Spinal cord (tissue), 10 donors: Measurements from ENCODE around the gene PALD1. TPM values are rescaled to one million over a fixed set of nuclear protein-coding genes. Genes with fewer than 3 reads are reported as not detected.
A peak's percentile ranks its signal among the peaks of the same experiment; 100 is the strongest.

Experiments
- DNase-seq, 6 donors: peaks; one replicate each; pipeline versions ENCODE4 v3.0.0 to v3.0.0-alpha.2; 2013 to 2015; ENCODE audit warnings: low spot score in 6 of 6, low read depth in 4 of 6
- H3K27ac ChIP-seq: one replicate; pipeline ENCODE4 v1.5.1; 2013; ENCODE audit warnings: low read depth, low read length, control low read depth
- H3K27me3 ChIP-seq: one replicate; pipeline ENCODE4 v1.6.1; 2013; ENCODE audit warnings: low read length; ENCODE audit not compliant: control insufficient read depth, insufficient read depth
- H3K36me3 ChIP-seq: one replicate; pipeline ENCODE4 v1.6.1; 2013; ENCODE audit warnings: low read length; ENCODE audit not compliant: control insufficient read depth, insufficient read depth
- H3K4me1 ChIP-seq: one replicate; pipeline ENCODE4 v1.6.1; 2013; ENCODE audit warnings: low read length; ENCODE audit not compliant: control insufficient read depth, insufficient read depth
- H3K4me3 ChIP-seq: one replicate; pipeline ENCODE4 v1.5.1; 2013; ENCODE audit warnings: low read depth, low read length, control low read depth
- H3K9me3 ChIP-seq: one replicate; pipeline ENCODE4 v1.6.1; 2013; ENCODE audit warnings: low read length; ENCODE audit not compliant: control insufficient read depth, insufficient read depth
- WGBS: methylation state at CpG from one replicate; pipeline ENCODE4 v1.1.5; 2013; ENCODE audit warnings: missing lambda C conversion rate; ENCODE audit not compliant: insufficient coverage; 5-methylcytosine and 5-hydroxymethylcytosine counted together
- polyA plus RNA-seq, 2 donors: library from polyadenylated mRNA; unstranded; fragments of 120-200 nt; gene quantifications; one replicate each; pipeline ENCODE4 v1.2.1, GENCODE V29; 2013; ENCODE audit not compliant: insufficient read length in 2 of 2
- total RNA-seq, 2 donors: library from RNA; depleted of rRNA in 1 of 2; stranded (reverse); fragments of 120-200 nt in 1 of 2; fragments of >200 nt in 1 of 2; gene quantifications; one replicate each; pipeline versions ENCODE4 v1.2.3 to v1.2.4, GENCODE V29; 2013 to 2014
- donor health status: healthy.

Gene PALD1
- total and polyA plus RNA-seq, 4 donors, result 10.0 to 26.3 (median 24.1) TPM

DNA sequence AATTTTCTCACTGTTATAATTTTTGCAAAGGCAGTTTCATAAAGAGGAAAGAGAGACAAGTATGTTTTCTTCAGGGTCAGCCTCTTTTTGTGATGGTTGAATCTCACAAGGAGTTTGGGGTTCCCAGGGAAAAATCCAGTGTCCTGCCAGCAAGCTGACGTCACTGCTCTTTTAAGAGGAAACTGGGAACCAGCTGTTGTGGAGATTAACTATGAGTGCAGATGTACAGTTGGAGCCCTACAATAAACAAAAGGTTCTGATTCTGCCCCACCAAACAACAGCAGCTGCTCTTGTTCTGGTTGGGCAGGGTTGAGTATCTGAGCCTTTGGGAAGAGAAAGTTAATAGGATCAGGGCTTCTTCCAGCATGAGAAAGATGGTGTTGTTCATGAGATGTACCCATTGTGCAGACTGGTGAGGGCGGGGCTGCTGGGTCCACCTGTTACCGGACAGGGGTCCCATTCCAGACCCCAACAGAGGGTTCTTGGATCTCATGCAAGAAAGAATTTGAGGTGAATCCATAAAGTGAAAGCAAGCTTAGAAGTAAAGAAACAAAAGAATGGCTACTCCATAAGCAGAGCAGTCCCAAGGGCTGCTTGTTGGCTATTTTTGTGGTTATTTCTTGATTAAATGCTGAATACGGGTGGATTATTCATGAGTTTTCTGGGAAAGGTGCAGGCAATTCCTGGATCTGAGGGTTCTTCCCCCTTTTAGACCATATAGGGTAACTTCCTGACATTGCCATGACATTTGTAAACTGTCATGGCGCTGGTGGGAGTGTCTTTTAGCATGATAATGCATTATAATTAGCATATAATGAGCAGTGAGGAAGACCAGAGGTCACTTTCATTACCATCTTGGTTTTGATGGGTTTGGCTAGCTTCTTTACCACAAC is 111.4 kb downstream of the PALD1 start:
- no peak overlapping the region for H3K4me3 ChIP-seq
- H3K27me3 ChIP-seq, result no peaks in the 10 kb centered on the region
- peaks cover 17% of the 10 kb centered on the region for H3K4me1 ChIP-seq
- H3K9me3 ChIP-seq, result no peaks in the 10 kb centered on the region
- peak overlapping the region; percentile 25 for H3K27ac ChIP-seq
- peak in 1 of 6 donors; percentile 46 for DNase-seq
- no peaks in the 10 kb centered on the region for H3K36me3 ChIP-seq
- 74% methylated on average over 3 of the region's 5 CpGs for WGBS

DNA sequence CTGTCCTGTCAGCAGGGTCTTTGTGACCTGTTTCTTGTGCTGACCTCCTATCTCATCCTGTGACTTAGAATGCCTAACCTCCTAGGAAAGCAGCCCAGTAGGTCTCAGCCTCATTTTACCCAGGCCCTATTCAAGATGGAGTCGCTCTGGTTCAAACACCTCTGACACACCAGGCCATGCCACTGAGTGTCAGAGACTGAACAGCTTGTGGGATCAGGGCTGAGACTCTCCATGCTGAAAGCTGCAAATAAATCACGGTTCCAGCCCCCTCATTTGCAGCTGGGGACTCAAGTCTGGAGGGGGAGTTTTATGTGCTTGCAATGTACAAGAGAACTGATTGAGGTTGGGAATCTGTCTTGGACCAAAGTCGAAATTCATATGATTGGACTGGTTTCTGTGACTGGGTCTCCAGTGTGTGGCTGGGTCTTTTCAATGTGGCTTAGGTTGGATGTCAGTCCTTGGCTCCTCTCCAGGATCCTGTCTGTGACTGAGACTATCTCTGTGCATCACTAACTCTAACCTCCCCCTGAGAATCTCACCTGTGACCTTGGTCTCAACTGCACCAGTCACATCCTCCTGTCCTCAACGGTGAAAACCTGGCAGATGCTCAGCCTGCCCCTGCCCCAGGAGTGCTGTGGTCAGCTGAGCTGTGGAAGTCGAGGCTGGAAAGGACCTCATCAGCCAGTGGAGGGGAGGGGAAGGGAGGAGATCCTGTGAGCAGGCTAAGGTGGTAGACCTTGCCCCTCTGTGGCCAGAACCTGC is 112.3 kb downstream of the PALD1 start:
- Histone ChIP-seq H3K27me3 (no peaks in the 10 kb centered on the region), H3K27ac (no peak overlapping the region), H3K9me3 (no peaks in the 10 kb centered on the region), H3K4me1 (peaks cover 13% of the 10 kb centered on the region), H3K4me3 (no peak overlapping the region), H3K36me3 (no peaks in the 10 kb centered on the region)
- 85% methylated on average over 5 of the region's 5 CpGs for WGBS
- no peak for DNase-seq

DNA sequence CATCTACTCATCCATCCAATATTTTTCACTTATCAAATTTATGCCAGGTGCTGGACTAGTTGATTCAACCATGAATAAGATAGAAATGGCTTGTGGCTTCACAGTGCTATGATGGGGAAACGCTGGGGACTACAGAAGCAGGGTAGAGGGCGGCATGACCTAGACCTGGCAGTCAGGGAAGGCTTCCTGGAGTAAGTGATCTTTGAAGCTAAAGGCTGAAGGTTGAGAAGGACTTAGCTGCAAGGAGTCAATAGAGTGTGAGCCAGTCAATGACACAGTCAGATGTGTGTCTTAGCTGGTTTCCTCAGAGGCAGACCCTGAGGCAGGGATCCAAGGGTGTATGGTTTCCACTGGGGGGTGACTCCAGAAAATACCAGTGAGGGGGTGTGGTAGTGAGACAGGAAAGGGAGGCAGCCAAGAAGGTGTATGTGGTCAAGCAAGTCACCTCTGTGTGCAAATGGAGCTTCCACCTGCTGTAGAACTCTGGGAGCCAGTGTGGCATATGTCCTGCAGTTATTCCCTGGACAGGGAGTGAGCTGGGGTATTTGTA is 113.7 kb downstream of the PALD1 start:
- Histone ChIP-seq H3K27me3 (no peaks in the 10 kb centered on the region), H3K4me1 (peaks cover 17% of the 10 kb centered on the region), H3K4me3 (no peak overlapping the region), H3K36me3 (no peaks in the 10 kb centered on the region), H3K27ac (no peak overlapping the region), H3K9me3 (no peaks in the 10 kb centered on the region)
- no peak for DNase-seq
- WGBS, result 94% methylated on average over 2 of the region's 2 CpGs

DNA sequence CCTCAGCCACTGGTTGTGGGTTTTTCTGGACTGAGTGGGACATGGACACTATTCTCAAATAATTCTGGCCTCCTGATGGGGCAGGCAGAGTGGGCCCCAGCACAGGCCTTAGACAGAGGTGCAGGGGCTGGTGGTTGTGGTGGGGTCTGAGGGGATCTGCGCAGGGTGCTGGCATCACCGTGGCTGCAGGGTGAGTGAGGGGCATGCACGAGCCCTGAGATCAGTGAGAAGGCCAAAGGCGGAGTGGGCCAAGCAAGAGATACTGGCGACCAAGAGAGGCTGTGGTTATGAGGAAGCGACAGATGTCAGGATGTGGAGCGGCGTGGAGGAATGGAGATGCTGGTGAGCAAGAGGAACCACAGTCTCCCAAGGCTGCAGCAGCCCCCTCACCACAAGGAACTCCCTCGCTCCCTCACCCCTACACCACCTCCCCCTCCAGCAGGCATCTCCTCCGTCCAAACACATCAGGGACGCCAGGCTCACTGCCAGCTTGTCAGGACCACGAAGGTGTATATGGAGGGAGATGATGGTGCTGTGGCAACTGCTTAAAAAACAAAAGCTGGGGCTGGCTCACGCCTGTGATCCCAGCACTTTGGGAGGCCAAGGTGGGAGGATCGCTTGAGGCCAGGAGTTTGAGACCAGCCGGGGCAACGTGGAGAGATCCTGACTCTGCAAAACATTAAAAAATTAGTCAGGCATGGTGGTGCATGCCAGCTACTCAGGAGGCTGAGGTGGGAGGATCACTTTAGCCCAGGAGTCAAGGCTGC is 114.4 kb downstream of the PALD1 start:
- WGBS, result 80% methylated on average over 10 of the region's 16 CpGs
- H3K27me3 ChIP-seq, result no peaks in the 10 kb centered on the region
- no peaks in the 10 kb centered on the region for H3K9me3 ChIP-seq
- peaks cover 24% of the 10 kb centered on the region for H3K4me1 ChIP-seq
- H3K36me3 ChIP-seq, result no peaks in the 10 kb centered on the region
- no peak overlapping the region for H3K4me3 ChIP-seq
- H3K27ac ChIP-seq, result no peak overlapping the region
- no peak for DNase-seq

DNA sequence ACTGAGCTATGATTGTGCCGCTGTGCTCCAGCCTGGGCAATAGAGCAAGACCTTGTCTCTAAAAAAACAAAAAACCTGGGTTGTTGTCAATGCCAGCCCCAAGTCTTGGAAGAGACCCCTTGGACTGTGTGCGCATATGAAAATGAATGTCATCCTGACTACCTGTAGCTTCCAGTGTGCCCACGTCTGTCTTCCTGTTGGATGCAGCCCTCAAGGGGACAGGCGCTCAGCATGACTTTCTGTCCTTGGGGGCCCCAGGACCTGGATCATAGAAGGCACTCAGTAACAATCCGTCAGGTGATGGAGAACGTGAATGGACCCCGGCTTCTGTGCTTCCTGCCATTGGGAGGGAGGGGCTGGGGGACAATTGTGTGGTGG is 114.9 kb downstream of the PALD1 start:
- Histone ChIP-seq H3K27ac (no peak overlapping the region), H3K4me3 (no peak overlapping the region), H3K27me3 (no peaks in the 10 kb centered on the region), H3K4me1 (peaks cover 29% of the 10 kb centered on the region), H3K36me3 (no peaks in the 10 kb centered on the region), H3K9me3 (no peaks in the 10 kb centered on the region)
- DNase-seq, result no peak
- 93% methylated on average over 7 of the region's 7 CpGs for WGBS

DNA sequence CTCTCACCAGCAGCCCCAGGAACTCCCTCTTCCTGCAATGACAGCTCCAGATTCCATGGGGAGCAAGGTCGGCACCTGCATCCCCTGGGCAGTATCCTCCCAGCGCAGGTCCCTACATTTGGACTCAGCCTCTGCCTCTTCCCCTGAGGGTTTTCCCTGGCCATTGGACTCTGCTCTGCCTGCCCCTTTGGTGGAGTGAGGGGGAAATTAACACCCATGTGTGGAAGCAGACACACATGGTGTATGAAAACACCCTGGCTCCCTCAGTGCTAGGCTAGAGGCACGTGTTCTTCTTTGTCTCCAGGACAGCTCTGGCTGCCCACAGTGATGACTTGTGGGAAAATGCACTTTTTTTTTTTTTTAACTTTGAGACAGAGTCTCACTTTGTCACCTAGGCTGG is 115.6 kb downstream of the PALD1 start:
- H3K4me1 ChIP-seq, result peaks cover 29% of the 10 kb centered on the region
- DNase-seq, result no peak
- WGBS, result 85% methylated on average over 3 of the region's 3 CpGs

DNA sequence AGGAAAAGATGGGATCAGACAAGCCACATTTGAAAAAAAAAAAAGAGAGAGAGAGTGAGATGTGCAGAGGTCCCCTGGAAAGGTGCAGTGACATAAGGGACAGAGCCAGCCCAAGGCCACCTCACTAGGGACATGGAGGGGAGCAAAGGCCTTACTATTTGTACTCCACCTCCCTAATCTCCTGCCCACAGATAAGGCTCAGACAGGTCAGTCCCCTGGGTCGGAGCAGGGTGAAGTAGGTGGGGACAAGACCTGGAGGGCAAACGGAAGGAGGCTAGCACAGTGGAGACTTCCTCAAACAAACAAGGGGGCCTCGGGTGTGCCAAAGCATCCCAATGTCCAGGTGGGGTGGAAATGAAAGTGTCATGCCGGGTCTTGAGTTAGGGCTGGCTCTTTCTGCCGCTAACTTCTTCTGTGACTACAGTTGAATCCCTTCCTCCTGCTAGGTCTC is 117.0 kb downstream of the PALD1 start:
- Histone ChIP-seq H3K27me3 (no peaks in the 10 kb centered on the region), H3K4me3 (no peak overlapping the region), H3K4me1 (peaks cover 29% of the 10 kb centered on the region), H3K27ac (no peak overlapping the region), H3K9me3 (no peaks in the 10 kb centered on the region), H3K36me3 (peaks cover 3% of the 10 kb centered on the region)
- WGBS, result 100% methylated on average over 2 of the region's 5 CpGs
- no peak for DNase-seq

More for the DNA sequence above, 115.6 kb downstream of the PALD1 start:
- no peak overlapping the region for H3K4me3 ChIP-seq
- no peaks in the 10 kb centered on the region for H3K27me3 ChIP-seq
- H3K36me3 ChIP-seq, result no peaks in the 10 kb centered on the region
- no peaks in the 10 kb centered on the region for H3K9me3 ChIP-seq
- H3K27ac ChIP-seq, result no peak overlapping the region

DNA sequence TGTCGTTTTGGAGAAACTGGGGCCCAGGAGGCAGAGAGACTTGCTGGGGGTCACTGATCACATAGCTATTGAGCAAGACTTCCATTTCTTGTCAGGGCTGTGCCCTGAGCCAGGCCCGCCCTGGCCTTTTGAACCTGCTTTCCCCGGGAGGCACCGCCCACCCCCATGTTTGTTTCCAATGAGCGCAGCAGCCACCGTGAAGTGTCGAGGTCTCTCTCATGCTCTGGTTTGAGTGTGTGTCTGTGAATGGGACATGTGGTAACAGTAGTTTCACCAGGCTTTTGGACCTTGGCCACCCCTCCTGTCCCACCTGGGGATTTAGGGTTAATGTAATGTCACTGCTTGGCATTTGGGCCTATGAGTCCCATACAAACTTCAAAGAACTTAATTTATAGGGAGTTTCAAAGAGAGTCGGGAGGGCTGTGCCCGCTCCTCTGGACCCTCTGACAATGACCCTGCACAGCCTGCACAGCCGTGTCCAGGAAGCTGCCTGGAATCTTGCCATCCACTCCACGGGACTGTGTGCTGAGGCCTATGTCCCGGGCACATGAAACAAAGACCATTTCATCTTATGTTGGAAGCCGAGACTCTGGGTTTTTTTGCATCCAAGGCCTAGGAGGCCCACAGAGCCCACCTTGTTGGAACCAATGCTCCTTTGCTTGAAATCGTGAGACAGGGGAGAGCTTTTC is 117.7 kb downstream of the PALD1 start:
- H3K36me3 ChIP-seq, result peaks cover 4% of the 10 kb centered on the region
- no peak overlapping the region for H3K27ac ChIP-seq

More for the DNA sequence above, 117.7 kb downstream of the PALD1 start:
- Histone ChIP-seq H3K9me3 (no peaks in the 10 kb centered on the region), H3K4me3 (no peak overlapping the region), H3K27me3 (no peaks in the 10 kb centered on the region), H3K4me1 (peaks cover 29% of the 10 kb centered on the region)
- WGBS, result 24% methylated on average over 9 of the region's 14 CpGs
- DNase-seq, result peak in 4 of 6 donors; percentile 52 to 85 (median 76)
